ENCODE data around the gene SESN1.
"Not testable (repeated sequence)": the region's sequence is repeated elsewhere in the genome, so short reads cannot be mapped to it uniquely, and the experiment has no call there.

The SESN1 gene

GRCh38 chr6:109094416-109095035 is at the start of gene SESN1:
Gene SESN1, minus strand, starts transcription at chr6:109094846. Its CDS starts 773 bp downstream, at chr6:109094073.
- DNase-seq = peak; percentile 91

- DNase-seq = no peak
Measured at GRCh38 chr6:109143191-109143590, 48.5 kb upstream of the SESN1 start.

- DNase-seq = not testable (repeated sequence)
Measured at GRCh38 chr6:109142067-109142466, 47.4 kb upstream of the SESN1 start.

- DNase-seq = no peak
Measured at GRCh38 chr6:109139109-109139508, 44.5 kb upstream of the SESN1 start.

GRCh38 chr6:109136530-109136929 is 41.9 kb upstream of the SESN1 start:
- not testable (repeated sequence) for DNase-seq

GRCh38 chr6:109136039-109136438 is 41.4 kb upstream of the SESN1 start:
- DNase-seq = not testable (repeated sequence)

GRCh38 chr6:109135600-109135999 is 41.0 kb upstream of the SESN1 start:
- DNase-seq = not testable (repeated sequence)

- no peak for DNase-seq
Measured at GRCh38 chr6:109130065-109130464, 35.4 kb upstream of the SESN1 start.

- no peak for DNase-seq
Measured at GRCh38 chr6:109125504-109125903, 30.9 kb upstream of the SESN1 start.

GRCh38 chr6:109124219-109124618 is 29.6 kb upstream of the SESN1 start:
- DNase-seq = no peak

GRCh38 chr6:109121411-109121810 is 26.8 kb upstream of the SESN1 start:
- no peak for DNase-seq

GRCh38 chr6:109118871-109119354 is 24.3 kb upstream of the SESN1 start:
- DNase-seq = no peak

- no peak for DNase-seq
Measured at GRCh38 chr6:109118337-109118736, 23.7 kb upstream of the SESN1 start.

GRCh38 chr6:109117346-109118035 is 22.8 kb upstream of the SESN1 start:
- DNase-seq = no peak

- not testable (repeated sequence) for DNase-seq
Measured at GRCh38 chr6:109112663-109113062, 18.0 kb upstream of the SESN1 start.

GRCh38 chr6:109109663-109110062 is 15.0 kb upstream of the SESN1 start:
- not testable (repeated sequence) for DNase-seq

GRCh38 chr6:109105681-109106080 is 11.0 kb upstream of the SESN1 start:
- DNase-seq = peak; percentile 9

- DNase-seq = no peak
Measured at GRCh38 chr6:109104512-109104911, 9.9 kb upstream of the SESN1 start.

- no peak for DNase-seq
Measured at GRCh38 chr6:109103942-109104341, 9.3 kb upstream of the SESN1 start.

- DNase-seq = no peak
Measured at GRCh38 chr6:109102762-109103161, 8.1 kb upstream of the SESN1 start.

GRCh38 chr6:109097661-109098060 is 3.0 kb upstream of the SESN1 start:
- no peak for DNase-seq

GRCh38 chr6:109096208-109096607 is 1.6 kb upstream of the SESN1 start:
- no peak for DNase-seq

GRCh38 chr6:109095835-109096084 is 1.1 kb upstream of the SESN1 start:
- no peak for DNase-seq

- peak; percentile 97 for DNase-seq
Measured at GRCh38 chr6:109095036-109095834, 589 bp upstream of the SESN1 start, which contains the start of gene CEP57L1. Gene CEP57L1, plus strand, starts transcription at chr6:109095507. Its CDS starts 49,715 bp downstream, at chr6:109145222.
